ENCODE measurements around the gene SPTBN5.

- no peak for TF ChIP-seq POLR2A (IDR thresholded peaks at IDR 0.05)
- TF ChIP-seq, protein P1, sequence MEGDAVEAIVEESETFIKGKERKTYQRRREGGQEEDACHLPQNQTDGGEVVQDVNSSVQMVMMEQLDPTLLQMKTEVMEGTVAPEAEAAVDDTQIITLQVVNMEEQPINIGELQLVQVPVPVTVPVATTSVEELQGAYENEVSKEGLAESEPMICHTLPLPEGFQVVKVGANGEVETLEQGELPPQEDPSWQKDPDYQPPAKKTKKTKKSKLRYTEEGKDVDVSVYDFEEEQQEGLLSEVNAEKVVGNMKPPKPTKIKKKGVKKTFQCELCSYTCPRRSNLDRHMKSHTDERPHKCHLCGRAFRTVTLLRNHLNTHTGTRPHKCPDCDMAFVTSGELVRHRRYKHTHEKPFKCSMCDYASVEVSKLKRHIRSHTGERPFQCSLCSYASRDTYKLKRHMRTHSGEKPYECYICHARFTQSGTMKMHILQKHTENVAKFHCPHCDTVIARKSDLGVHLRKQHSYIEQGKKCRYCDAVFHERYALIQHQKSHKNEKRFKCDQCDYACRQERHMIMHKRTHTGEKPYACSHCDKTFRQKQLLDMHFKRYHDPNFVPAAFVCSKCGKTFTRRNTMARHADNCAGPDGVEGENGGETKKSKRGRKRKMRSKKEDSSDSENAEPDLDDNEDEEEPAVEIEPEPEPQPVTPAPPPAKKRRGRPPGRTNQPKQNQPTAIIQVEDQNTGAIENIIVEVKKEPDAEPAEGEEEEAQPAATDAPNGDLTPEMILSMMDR (IDR thresholded peaks at IDR 0.05): no peak
Measured at GRCh38 chr15:41933771-41934170, 39.9 kb upstream of the SPTBN5 start.
